CD4-positive, alpha-beta T cell treated with Interleukin-4 for 4 hours (primary cell): ENCODE measurements around the gene ZDHHC11B.
"Not testable (repeated sequence)": the region's sequence is repeated elsewhere in the genome, so short reads cannot be mapped to it uniquely, and the experiment has no call there.

Source experiments
- DNase-seq: peaks from one replicate; pipeline ENCODE4 v3.0.0-alpha.2; 2020

The ZDHHC11B gene

DNA sequence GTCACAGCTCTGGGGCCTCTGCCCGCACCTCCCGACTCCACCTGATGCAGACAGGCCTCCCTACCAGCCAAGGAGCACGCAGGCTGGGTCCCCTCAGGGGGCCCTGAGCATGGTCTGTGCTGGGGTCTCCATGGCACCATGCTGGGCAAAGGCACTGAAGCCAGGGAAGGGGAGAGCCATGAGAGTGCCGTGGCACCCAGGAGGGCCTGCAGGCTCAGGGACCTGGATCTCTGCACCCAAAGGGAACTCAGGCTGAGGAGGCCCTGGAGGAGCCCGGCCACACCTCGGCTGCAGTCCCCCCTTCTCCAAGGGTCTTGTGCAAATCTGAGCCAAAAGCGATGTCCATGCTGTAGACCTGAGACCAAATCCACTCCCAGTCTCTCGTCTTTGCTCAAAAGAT is 32.5 kb downstream of the ZDHHC11B start:
- DNase-seq: not testable (repeated sequence)

DNA sequence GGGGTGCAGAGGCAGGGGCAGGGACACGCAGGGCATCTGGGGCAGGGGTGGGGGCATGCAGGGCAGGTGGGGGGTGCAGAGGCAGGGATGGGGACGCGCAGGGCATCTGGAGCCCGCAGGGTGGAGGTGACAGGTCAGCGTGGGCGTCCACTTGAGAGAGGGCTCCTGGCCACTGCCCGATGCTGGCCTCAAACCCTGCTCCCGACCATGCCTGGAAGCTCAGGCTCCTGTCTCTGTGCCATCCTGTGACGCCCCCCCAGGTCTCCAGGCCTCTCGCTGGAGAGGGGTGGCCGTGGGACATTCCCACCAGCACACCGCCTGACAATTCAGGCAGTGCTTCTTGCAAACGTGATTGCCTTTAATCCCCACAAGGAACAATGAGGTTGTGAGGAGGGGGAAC is 33.0 kb downstream of the ZDHHC11B start:
- DNase-seq: no peak

DNA sequence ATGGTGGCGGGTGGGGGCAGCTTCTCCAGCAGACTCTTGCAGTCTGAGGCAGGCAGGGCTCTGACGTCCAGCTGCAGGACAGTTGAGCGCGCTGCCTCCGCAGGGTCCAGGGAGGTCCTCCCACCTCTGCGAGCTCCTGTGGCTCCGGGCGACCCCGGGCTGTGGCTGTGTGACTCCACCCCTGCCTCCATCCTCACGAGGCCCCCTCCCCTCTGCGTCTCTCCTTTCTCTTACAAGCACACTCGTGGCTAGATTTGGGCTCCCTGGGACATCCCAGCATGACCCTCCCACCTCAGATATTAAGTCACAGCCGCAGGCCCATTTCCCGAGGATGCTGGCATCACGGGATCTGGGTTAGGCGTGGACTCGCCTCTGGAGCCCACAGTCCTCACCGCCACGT is 34.3 kb downstream of the ZDHHC11B start:
- DNase-seq: not testable (repeated sequence)

DNA sequence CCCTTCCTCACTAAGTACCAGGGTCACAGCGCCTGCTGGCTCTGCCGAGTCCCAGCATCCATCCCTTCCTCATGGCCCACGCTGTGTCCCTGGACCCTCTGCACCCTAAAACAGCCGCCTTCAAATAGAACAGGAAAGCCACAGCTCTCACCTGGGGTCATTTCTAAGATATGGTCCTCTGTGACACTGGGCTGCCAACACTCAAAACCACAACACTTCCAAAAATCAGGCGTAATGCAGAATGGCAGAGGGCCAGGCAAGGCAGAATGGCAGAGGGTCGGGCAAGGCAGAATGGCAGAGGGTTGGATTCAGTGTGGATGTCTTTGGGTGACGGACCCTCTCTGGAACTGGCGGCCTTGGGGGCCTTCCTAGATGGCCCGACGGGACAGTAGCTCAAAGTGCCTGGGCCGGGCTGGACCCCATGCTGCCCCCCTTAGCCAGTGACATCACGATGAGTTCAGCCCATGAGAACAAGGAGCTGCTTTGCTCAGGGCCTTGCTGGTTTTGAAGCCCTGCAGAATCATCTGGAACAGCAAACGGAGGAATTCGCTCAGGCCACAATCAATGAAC is 35.3 kb downstream of the ZDHHC11B start:
- no peak for DNase-seq

DNA sequence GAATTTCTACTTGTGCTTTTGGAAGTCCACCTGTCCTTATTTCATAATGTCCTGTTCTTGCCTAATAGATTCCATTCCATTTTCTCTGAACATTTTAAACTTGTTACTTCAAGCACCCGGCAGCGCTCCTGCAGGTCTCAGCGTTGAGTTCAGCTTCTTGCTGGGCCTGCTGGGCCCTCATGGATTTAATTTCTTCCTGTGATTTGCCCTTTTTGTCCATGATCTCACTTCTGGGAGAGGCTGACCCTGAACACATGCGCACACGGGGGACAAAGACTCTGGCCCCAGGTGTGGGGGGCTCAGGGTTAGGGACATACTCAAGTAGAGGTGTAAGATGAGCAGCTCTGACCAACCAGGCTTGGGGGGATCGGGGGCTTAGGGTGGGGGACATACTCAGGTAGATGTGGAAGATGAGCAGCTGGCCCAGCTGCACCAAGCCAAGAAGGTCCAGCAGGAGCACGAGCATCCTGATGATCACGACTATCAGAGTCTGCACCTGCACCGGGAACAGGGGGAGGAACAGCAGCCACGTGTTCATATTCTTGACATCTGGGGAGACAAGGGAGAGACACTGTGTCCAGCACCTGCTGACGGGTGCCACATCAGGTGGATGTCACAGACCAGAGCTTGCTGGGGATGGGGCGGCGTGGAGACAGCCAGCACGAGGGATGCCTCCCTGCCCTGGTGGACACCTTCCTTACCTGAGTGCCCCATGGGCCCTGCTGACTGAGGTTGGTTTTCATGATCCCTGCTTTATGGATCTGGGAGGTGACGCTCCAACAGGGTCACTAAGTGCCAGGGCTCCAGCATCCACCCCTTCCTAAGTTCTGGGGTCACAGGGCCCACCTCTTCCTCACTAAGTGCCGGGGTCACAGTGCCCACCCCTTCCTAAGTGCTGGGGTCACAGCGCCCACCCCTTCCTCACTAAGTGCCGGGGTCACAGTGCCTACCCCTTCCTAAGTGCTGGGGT is 36.2 kb downstream of the ZDHHC11B start:
- DNase-seq: not testable (repeated sequence)

DNA sequence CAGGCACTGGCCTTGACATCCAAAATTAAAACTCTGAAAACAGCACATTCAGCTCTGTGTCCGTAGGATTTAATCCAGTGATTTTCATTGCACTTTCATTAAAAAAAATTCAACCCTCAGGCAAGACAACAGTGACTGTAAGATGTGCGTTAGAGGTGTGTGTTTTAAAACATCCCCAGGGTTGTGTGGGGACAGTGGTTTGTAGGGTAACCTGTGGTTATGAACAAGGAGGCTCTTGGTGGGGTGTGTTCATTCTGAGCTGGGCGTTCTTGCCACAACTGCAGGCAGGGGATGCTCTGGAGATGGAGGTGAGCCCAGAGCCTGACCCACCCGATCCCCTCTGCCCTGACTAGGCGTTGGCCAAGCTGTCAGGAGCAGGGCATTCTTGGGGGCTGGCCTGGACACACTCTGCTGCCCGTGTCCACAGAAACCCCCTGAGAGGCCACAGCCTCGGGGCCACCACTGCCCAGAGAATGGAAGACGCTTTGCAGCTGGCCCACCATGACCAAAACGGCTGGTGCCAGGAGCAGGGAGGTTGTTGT is 37.2 kb downstream of the ZDHHC11B start:
- DNase-seq: not testable (repeated sequence)

DNA sequence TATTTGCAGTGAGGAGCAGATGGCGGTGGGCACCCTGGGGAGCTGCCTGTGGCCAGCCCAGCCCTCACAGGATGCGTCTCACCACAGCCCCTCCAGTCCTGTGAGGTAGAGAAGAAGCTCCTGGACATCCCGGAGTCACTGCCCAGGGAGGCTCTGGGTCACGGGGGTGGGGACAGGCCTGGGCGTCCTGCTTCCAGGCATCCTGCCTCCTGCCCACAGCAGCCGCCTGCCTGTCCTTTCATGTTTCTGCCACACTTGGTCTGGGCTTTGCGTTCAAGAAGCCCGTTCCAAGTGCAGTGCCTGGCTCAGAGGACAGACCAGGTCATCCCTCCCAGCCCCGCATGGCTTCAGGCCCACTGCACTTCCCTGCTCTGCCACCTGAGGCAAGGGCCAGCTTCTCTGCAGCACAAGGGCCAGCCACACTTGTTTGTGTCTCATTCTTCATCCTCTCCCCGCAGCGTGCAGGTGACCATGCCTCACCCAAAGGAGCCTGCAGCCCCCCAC is 38.2 kb downstream of the ZDHHC11B start:
- no peak for DNase-seq

DNA sequence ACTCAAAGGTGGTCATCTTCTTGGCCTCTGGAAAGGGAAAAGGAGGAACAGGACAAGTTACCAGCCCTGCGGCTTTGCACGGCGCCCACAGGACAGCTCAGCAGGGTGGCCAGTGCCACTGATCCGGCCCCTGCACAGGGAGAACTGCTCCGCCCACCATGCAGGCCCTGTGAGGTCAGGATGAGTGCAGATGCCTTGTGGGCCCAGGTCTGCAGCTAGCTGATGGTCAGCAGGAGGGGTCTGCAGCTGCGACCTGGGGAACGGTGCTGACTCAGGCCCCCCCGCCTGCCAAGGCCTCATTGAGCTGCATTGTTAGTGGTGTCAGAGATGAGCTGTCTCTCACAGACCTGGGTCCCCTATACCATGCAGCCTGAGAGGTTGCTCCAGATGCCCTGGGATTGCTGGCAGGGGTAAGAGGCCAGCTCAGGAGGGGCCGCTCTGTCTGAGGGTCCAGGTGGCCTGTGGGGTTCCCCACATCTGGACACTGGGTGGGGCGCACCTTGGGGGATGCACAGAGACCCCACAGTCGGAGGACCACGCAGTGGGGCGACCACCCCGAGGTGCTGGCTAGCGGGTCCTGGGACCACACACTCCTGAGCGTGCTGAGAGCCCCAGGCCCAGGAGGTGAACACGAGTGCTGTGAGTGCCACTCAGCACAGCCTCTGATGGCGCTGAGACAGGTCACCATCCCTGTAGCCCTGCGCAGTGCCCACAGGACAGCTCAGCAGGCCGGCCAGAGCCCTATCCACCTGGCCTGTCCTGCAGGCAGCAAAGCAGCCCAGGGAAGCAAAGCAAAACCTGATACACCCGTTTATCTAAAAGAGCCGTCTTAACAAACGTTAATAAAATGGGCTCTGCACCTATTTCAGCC is 39.0 kb downstream of the ZDHHC11B start:
- not testable (repeated sequence) for DNase-seq

DNA sequence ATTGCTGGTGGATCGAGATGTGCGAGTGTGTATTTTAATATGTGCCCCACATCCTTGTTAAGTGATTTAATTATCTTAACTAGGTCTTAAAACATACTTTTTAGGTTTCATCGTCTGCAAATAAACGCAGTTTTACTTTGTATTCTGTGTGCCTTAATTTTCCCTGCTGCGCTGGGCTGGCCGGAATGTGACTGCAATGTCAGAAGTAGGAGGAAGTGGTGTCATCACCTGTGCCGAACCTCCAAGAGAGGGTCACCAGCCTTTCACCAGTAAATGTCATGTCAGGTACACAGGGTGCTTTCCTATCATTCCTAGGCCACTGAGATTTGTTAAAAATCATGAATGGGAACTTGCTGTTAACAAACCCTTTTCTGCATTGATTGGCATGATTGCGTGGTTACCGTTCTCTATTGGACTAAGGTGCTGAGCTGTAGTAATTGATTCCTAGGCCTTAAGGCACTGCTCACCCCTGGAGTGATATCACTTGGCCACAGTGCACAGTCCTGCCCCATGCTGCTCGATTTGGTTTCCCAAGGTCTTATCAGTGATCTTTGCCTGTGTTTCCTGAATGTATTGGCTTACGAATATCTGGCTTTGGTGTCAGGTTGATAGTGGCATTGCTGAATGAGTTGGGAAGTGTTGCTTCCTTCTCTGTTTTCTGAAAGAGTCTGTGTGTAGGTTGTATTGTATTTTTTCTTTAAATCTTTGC is 40.7 kb downstream of the ZDHHC11B start:
- not testable (repeated sequence) for DNase-seq

DNA sequence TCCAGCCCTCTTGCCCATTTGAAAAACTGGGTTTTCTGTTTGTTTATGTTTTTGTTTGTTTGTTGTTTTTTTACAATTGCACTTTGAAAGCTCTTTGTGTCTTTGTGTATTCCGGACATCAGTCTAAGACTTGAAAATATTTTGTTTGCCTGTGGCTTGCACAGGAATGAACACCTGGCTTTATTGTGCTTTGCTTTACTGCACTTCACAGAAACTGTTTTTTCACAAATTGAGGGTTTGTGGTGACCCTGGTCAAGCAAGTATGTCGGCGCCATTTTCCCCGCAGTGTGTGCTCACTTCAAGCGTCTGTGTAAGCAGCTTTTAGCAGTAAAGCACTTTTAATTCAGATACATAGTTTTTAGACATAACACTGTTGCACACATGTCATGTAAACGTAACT is 42.3 kb downstream of the ZDHHC11B start:
- DNase-seq: not testable (repeated sequence)

DNA sequence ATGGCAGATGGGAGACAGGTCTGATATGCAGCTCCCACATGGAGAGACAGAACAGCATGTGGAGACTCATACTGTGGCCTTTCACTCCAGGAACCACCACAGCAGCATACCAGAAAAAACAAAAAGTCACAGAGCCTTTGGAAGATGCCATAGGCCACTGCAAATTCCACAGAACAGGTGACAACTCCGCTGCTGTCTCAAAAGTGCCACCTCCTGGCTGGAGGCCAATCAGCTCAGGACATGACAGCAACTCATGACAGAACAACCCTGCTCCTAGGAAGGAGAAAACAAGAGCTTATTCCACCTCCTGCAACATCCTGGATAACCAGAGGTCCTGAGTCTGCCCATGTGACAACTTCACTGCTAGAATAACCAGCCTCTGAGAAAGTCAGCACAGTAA is 50.4 kb downstream of the ZDHHC11B start:
- DNase-seq: not testable (repeated sequence)

DNA sequence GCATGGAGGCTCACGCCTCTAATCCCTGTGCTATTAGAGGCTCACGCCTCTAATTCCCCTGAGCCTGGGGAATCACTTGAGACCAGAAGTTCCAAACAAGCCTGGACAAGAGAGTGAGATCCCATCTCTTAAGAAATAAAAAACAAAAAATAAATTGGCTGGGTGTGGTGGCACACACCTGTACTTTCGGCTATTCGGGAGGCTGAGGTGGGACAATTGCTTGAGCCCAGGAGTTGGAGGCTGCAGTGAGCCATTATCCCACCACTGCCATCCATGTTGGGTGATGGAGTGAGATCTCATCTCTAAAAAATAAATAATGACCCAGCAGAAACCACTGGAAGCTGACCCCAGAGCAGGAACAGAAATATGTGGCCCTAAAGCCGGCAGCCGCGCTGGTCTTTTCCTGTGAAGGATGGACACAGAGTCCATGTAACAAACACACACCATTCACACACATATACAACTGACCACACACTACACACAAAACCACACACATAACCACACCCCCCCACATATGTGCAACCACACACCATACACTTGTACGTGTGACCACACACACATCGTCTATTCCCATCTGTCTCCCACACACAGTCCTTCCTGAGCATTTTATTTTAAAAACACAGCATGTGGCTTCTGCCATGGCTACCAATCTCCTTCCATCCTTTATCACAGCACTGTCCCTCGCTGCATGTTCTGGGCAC is 51.6 kb downstream of the ZDHHC11B start:
- not testable (repeated sequence) for DNase-seq

DNA sequence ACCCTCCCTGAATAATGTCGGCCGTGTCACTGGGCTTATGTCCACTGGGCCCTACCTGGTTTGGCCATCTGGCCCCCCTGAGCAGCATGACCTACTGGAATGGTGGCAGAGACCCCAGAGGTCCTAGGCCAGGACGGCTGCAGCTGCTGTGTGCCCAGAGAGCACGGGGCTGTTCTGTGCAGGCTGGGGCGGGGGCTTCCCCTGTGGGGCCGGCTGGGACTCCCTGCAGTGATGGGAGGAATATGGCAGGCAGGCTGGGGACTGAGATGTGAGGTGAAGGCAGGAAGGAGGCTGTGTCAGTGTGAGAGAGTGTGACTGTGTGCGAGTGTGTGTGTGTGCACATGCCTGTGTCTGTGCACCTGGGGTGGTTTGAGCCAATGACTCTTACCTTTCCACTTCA is 55.3 kb downstream of the ZDHHC11B start:
- not testable (repeated sequence) for DNase-seq

DNA sequence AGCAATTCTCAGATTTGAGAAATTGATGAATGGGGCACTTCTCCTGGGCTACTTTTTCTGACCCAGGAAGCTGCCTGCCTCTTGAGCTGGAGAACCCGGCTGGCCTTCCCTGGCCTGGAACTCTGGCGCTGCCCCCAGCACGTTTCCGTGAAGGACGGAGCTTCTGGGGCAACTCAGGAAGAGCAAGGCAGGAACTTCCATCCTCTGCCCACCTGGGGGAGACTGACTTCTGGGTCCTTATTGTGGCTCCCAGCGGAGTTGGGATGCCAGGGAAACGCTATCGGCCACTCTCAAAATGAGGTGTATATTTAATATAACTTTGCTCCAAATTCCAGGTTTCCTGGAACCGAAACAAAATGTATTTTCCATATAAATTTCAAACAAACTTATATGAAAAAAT is 57.4 kb downstream of the ZDHHC11B start:
- DNase-seq: not testable (repeated sequence)

DNA sequence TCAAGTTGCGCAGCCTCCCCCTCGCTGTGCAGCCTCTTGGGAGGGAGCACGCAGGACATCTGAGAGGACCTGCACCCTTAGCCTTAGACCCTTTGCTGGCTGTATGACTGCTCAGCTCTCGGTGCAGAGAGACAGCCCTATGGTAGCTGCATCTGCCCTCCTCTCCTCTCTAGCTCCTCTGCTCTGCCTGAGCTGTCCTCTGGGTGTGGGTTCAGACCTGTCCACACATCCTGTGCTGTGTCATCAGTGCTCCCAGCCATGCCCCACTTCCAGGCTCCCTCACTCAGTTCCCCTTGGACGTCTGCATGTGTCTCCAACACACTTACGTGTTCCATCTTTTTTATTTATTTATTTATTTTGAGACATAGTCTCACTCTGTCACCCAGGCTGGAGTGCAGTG is 60.7 kb downstream of the ZDHHC11B start:
- not testable (repeated sequence) for DNase-seq

DNA sequence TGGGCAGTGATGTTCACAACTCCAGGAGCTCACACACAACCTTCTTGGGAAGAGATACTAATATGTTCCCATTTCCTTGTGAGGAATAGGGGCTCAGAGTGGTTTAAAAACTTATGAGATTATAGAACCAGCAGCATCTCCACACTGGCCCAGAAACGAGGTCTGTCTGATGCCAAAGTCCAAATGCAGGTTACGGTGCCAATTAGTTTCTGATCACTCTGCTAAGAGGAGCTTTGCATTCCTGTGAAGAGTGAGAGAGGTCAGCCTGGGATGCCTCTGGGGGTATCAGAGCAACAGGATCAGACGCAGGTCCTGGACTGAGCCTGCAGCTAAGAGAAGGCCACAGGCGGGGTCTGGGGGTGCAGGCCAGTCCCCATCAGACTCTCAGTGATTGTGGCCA is 61.2 kb downstream of the ZDHHC11B start:
- not testable (repeated sequence) for DNase-seq

DNA sequence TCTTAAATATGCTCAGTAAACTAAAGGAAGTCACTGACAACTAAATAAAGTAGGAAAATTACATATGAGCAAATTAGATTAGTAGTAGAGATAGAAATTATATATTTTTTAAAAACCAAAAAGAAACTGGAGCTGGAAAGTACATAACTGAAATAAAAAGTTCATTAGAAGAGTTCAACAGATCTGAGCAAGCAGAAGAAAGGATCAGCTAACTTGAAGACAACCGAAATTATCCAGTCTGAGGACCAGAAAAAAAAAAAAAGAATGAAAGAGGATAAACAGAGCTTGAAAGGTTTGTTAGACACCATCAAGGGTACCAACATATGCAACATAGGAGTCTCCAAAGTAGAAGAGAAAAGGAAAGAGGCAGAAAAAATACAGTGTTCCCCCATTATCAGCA is 65.2 kb downstream of the ZDHHC11B start:
- DNase-seq: not testable (repeated sequence)

DNA sequence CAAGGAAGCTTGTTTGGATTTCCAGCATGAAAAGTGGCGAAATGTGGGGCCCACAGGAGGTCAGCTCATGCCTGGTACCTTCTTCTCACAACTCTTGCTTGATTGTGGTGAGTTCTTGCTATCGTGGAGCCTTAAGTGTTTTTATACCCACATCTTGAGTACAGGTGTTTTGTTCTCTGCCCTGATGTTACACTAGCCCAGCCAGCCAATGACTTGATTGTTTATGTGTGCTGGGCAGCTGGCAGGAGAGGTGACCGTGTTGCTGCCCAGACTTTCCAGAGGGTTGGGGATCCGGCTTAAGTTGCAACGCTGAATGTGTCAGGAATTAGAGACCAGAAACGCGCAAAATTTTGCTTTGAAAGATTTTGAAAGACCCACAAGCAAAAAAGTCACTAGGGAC is 67.4 kb downstream of the ZDHHC11B start:
- DNase-seq: no peak

DNA sequence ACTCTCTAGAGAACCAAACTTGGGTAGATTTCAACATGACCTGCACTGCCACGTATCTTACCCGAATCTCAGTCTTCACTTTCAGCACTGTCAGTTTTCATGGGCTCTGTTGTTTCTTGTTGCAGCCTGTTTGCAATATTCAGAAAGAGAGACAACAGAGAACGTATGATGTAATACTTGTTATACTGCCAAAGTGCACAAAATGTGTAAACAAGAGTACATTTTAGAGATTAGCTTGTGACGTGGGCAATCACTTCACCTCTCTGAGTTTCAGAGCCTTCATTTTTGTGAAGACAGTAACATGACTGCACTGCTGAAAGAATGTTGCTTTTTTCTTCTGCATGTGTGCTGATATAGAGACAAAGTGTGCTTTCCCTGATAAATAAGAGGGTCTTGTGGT is 67.8 kb downstream of the ZDHHC11B start:
- not testable (repeated sequence) for DNase-seq

DNA sequence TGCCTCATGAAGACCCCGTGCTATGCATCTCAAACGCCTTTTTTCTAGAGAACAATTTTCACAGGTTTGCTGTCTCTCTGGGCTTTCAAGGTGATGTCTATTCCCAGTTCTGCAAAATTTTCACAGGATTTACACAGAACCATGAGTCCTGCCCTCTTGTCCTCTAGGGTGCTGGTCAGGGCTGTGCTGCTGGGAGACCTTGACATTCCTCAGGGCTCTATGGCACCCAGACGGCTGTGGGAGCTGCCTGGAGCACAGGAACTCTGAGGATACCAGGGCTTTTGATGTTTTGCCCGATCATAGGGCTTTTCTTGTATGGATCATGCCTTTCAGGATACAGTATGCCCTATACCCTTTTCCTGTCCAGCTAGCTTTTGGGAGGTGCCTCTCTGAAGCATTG is 68.9 kb downstream of the ZDHHC11B start:
- not testable (repeated sequence) for DNase-seq
